HG02571 (cell line): Measurements from ENCODE around the gene FBXW12.
"Not testable (repeated sequence)": the region's sequence is repeated elsewhere in the genome, so short reads cannot be mapped to it uniquely, and the experiment has no call there.

ENCODE experiments used
- ATAC-seq: cut with Tn5 transposase; IDR thresholded peaks from one replicate; pipeline ENCODE4 v1.9.1; 2021; ENCODE audit warnings: mild to moderate bottlenecking, moderate library complexity; ENCODE audit not compliant: unreplicated experiment

FBXW12 gene, protein sequence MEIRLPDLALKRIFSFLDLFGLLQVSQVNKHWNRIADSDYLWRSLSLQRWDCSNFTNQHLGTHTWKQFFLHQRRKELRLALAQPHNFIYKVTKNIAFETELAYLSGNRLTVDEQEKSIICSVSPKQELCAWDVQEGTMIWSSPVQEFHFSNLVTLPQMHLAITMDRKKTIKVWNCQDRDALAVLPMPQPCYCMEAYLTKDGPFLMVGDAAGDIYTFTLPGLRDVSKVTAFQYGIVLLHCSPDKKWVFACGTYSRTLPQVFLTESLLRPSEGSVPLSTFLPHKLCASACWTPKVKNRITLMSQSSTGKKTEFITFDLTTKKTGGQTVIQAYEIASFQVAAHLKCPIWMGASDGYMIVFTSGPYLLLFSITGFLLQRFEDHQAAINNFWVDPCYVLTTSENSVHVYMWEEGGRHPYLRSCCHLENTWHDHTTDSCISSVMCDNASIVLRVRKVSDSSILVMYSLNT

DNA sequence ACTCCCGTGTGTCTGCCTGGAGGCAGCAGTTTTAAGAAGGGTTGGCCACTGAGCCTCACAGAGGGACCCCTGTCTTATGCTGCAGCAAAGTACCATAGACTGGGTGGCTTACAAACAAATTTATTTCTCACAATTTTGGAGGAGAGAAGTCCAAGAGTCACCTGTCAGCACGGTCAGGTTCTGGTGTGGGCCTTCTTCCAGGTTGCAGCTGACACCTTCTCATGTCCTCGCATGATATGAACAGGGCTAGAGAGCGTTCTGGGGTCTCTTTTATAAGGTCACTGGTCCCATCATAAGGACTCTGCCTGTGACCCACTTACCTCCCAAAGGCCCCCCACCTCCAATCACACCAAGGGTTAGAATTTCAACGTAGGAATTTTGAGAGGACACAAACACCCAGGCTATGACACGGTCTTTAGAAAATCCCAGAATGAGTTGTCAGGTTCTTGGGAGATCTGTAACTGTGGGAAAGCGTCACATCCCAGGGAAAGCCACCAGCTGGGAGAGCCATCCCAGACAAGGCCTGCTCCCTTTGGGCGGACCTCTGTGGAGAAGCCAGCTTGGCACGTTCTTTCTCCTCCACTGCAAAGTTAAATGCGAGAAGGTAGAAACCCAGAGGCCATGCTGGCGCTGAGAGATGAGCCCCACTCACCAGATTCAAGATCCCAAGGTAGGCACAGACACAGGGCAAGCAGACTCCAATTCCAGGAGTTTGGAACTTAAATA is at the start of gene FBXW12:
TSS of gene FBXW12 (plus strand) at position 569 of the 726 bp plus-strand sequence. CDS start 549 bp downstream, outside the sequence.
- ATAC-seq = no peak

DNA sequence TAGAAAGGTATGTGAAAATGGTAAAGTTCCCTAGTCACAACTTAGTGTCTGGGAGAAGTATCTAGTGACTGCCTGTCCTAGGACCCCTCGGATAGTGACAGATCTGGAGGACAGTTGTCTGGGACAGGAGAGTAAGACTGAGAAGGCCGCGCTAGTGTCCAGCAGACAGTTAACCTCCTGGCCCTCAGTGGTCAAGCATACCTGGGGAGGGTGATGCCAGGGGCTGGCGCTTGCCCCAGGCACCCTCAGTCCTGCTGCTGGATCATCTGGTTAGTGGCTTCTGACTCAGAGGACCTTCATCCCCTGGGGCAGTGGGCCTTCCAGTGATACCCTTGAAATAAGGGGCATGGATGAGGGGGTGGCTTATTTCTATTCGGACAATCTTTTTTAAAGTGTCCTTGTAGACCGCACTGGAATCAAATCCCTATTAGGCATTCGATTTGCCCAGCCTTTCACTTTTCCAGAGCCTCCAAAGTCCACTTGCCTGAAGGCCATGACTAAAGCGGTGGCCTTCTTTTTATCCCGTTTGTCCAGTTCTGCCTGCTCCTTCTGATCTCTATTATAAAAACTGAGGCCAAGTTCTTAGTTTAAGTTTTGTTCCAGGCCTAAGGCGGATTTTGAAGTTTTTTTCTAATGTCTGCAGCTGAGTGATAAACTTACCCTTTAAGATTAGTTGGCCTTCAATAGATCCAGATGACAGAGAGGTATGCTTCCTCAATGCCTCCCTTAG is 40.1 kb upstream of the FBXW12 start:
- ATAC-seq = not testable (repeated sequence)

DNA sequence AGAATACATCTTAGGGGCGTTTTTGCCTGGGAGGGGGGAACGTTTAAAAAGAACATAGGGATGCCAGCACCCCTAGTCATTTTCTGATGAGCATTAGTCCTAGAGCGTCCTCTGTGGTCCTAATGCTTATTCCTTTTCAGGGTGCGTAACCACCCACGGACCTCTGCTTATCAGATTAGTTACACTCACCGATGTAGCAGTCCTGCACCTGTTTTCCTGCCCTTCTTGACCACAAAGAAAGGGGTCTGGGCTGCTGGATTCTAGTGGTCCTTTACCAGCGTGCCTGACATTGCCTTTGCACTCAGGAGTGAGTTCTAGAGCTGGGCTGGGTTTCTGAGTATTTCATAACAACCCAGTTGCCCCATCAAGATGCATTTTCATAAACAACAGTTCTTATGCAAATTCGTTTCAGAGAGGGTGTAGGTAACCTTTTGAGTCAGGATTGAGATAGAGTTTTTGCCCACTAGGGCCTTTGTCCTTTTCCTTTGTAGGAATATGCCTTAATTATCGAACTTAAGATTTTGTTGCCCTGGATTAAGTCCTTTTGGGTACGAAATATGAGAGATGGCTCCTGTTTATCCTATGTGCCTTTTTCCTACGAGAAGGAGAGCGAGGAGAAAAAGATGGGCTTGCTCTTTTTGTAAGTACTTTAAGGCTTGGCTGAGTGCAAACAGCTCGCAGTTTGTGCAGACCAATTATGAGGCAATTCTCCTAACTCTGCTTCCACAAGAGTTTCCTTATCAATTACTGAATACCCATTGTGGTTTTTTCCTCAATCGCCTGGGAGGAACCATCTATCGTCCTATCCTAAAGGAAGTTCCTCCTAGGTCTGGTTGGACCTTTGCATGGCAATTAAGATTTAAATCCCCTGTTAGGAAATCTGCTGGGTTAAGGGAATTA is 38.4 kb upstream of the FBXW12 start, which contains the start of gene SPINK8:
TSS of gene SPINK8 (minus strand) at position 316 of the 900 bp plus-strand sequence. CDS start 5,320 bp downstream, outside the sequence.
- ATAC-seq = not testable (repeated sequence)

DNA sequence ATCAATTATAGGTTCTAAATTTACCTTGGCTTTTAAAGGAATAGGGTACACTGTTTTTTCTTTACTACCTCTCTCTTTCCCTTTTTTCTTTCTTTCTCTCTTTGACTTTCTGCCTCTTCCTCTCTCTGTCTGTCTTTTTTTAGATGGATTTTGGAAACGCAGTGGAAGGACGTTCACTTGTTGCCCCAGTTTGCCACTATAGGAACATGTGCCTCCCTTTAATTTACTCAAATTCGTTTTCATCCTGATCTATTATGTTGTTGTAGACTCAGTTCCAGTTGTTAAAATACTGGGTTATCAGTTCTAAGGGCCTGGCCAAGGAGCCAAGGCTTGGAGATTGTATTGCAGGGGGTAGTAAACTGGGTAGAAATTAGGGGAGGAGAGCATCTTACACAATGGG is 37.4 kb upstream of the FBXW12 start:
- ATAC-seq = no peak

DNA sequence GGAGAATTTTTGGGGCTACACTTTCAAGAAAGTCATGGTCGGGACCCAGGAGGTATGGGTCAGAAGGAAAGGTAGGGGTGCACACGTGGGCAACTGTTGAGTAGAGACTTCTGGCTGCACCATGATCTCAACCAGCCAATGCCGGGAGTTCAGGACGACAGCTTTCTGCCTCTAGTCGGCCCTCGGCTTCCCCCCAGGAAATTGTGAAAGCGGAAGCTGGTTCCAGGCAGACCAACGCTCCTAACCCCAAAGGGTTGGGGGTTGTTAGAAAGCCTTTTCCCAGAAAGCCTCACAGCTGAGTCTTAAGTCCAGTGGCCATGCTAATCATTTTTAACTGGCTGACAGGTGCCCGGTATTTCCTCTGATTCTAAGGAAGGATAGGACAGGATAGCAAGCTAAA is 36.7 kb upstream of the FBXW12 start:
- not testable (repeated sequence) for ATAC-seq

DNA sequence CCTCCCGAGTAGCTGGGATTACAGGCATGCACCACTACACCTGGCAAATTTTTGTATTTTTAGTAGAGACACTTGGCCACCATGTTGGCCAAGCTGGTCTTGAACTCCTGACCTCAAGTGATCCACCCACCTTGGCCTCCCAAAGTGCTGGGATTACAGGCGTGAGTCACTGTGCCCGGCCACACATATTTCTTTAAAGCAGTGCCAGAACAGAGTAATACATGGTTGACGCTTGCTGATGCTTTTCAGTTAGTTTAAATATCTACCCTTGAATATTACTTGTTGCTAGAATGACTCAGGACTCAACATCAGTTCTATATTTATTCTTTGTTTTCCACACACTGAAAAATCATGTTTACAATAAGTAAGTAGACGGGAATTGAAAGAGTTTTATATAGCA is 34.5 kb upstream of the FBXW12 start:
- not testable (repeated sequence) for ATAC-seq

DNA sequence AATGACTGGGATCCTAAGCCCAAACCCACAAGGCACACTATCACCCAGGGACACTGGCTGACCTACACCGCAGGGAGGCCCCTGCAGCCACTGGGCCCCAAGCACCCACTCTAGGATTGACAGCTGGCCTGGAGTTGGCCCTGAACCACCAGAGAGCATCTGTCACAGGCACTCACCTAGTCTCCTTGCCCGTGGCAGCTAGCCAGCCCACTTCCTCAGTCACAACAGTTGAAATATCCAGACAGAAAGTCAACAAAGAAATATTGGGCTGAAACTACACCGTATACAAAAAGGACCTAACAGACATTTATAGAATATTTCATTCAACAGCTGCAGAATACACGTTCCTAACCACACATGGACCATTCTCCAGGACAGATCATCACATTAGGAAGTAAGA is 33.4 kb upstream of the FBXW12 start:
- no peak for ATAC-seq

DNA sequence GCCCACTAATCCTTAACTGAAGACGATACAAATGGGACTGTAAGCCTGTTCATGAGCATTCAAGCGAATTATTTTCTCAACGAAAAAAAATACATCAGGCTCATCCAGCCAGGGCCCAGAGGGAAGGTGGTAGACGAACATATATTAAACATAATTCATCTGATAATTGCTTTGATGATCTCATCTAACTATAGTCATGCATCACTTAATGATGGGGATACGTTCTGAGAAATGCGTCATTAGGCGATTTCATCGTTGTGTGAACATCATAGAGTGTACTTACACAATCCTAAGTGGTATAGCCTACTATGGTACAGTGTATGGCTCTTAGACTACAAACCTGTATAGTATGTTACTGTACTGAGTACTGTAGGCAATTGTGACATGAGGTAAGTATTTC is 28.6 kb upstream of the FBXW12 start:
- no peak for ATAC-seq

DNA sequence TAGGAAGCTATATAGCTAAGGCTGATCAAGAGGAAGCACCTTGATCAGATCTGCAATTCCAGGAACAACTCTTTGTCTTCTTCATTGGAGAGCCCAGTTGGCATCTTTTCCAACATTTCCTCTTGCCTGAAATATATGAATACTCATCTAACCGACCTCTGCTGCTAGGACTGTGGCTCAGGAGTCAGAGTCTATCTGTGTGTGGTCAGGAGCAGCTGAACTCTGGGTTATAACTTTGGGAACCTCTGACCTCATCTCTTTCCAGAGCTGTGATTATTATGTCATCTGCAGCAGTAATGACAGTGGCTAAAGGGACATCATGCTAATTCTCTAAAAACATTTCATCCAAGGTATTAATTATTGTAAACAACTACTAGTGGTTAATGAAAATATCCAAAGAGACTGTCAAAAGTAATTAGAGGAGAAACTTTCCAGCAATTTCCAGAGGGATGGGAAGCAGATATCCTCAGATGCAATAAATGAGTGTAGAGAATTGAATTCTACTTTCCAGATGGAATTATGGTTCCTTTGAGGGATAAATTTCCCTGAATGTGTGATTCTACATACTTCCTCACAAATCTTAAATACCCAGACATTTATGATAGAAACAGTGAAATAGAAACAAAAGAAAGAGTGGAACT is 27.0 kb upstream of the FBXW12 start:
- ATAC-seq = no peak

DNA sequence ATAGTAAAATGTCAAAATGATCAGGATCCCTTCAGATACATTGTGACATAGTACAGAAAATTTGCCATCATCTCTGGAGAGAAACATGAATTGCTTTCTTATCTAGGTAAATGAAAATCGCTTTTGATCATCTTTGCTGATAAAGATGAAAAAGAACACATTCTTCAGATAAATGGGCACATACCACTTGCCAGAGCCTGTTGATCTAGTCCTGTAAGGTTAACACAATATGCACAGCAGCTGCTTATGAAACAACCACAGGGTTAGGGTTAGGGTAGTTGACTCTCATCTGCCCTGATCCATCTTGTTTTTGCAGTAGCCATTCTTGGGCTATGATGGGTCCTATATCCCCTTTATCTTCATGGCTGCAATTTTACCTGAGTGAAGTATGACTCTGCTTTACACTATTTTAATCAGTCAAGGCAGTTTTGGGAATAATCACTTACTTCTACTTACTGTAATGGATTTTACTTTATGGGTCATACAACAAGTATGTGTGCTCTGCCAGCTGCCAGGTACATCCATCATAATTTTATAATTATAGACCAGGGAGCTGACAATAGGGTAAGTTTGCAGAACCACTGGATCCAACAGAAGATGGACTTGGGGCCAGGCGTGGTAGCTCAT is 26.0 kb upstream of the FBXW12 start:
- no peak for ATAC-seq

DNA sequence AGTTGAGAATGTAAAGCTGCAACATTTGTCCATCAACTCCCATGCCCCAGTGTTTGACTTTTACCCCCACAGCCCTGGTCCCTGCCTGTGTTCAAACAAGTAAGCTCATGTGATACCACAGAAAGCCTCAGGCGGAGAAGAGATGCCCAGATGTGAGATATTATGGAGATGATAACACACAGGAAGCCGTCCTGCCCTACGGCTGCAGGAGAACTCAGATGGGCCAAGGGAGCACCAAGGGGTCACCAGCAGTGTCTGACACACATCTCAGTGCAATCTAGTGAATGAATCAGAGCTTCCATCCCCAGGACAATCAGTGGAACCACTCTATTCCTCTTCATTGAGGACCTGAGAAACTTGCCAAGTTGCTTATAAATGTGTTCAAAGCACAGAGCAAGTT is 24.5 kb upstream of the FBXW12 start:
- no peak for ATAC-seq

DNA sequence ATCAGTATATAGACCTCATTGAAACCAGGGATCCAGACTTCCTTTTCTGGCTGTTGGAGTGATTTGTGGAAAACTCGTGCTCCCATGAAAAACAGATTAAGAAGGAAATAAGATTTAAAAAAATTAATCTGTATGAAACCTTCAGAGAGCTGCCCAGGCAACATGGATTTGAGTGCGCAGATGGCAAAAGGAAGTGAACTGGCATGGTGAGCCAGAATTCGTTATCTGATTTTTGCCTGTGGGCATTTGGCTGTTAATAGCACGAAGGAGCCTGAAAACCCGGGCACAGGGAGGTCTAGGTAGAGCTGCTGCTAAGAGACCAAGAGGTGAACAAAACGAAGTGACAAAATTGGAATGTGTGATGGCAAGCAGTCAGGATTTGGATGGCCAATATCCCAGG is 19.5 kb upstream of the FBXW12 start:
- no peak for ATAC-seq

DNA sequence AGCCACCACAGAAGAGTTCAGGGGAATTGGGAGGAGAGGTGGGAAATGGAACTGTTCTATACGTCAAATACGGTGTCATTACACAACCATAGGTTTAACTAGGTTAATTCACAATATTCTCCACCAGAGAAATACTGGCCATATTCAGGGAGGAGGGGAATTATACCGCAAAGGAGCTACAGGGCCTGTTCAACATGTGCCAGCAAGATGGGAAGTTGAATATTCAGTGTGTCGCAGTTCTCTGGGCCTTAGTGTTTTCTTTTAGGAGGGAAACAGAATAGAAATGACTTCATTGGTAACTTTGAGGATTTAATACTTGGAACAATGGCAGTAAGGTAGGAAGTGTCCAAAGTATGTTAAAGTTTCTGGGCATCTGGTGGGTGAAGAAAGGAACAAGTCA is 18.0 kb upstream of the FBXW12 start:
- no peak for ATAC-seq

DNA sequence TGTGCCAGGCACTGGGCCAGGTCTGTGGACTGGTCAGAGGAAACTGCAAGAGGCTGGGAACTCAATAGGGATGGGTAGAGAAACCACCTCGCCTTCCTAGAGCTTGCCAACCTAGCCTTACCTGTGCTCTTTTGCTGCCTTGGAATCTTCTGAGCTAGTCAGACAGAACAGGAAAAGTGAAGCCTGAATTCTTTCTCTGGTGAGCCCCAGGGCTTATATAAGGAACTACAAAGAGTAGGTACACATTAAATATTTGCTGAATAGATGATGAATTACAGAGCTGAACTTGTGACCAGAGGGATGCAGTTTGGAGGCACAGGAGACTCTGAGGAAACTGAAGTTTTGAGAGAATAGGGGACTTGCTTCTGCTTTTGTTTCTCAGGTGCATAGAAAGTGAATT is 15.6 kb upstream of the FBXW12 start:
- ATAC-seq = no peak

DNA sequence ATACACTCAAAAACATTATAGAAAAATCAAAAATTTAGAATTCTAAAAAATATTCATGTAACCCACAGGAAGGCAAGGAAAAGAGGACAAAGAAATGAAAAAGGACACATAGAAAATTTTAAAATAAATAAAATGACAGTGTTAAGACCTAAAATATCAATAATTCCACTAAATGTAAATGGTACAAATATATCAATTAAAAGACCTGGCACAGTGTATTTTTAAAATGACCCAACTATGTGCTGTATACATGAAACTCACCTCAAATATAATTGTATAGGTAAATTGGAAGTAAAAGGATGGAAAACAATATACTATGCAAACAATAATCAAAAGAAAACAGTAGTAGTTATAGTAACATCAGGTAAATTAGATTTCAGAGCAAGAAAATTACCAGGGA is 10.1 kb upstream of the FBXW12 start:
- no peak for ATAC-seq

DNA sequence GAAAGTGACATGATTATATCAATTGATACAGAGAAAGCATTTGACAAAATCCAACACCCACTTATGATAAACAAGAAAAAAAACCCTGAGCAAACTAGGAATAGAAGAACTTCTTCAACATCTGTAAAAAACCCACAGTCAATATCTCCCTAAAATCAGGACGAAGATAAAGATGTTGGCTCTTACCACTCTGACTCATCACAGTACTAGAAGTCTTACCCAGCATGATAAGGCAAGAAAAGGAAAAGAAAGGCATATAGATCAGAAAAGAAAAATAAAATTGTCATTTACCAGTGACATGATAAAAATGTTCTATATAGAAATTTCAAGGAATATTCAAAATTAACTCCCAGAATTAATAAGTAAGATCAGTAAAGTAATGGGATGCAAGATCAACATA is 7.2 kb upstream of the FBXW12 start:
- no peak for ATAC-seq

DNA sequence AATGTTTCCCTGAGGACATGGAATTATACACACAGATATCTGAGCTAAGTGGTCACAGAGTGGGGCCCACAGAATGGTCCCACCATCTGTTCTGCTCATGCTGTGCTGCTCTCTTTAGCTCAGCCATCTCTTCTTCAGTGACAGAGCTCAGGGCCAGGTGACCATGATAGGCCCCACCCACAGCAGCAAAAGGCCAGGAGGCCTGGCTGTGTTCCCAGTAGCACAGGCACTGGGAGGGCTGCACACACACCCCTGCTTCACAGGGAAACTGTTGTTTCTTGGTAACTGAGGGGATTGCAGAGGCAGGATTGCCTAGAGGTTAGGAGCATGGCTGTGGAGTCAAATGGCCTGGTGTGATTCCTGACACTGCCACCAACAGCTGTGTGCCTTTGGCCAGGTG is 4.8 kb upstream of the FBXW12 start:
- no peak for ATAC-seq

DNA sequence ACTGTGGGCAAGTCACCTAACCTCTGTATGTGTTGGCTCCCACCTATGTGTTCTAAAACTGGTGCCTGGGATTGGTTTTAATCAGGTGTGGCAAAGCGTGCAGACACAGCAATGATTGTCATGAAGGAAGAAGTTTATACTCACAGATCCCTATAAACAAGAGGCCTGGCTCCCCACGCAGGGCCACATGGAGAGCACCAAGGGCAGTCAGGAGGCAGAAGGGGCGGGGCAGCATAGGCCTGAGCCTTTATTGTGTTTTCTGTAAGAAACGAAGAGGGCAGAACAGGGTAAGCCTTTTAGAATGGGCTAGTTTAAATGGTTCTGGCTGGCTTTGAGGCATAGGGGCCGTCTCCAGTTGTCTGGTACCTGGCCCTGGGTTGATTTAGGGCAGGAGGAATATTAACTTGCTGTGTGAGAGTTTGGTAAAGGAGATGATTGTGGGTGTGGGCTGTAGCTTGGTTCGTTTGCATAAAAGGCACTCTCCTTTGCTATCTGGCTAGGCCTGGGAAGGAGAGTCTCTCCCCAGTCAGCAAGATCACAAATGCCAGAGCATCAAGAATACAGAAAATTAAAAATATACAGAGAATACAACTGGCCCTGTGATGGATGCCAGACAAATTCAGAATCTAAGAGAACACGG is 2.2 kb upstream of the FBXW12 start:
- no peak for ATAC-seq

DNA sequence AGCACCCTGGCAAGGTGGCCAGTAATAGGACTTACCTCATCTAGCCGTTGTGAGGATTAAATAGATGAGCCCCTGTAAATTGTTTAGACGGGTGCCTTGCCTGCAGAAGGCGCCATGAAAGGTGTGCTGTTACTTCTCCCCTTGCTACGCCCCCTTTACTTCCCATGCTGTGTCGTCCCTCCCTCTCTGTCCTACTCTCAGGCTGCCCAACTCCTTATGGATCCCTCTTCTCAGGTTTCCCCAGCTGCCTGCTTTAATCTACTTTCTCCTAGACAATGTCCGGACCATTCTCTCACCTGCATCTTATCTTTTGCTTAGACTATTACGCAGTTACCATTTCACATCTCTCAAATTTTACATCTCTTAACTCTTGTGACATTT is 1.7 kb upstream of the FBXW12 start:
- ATAC-seq = no peak
